Measurements from ENCODE around the gene CTXN2.
A peak's percentile ranks its signal among the peaks of the same experiment; 100 is the strongest.

Gene CTXN2

DNA sequence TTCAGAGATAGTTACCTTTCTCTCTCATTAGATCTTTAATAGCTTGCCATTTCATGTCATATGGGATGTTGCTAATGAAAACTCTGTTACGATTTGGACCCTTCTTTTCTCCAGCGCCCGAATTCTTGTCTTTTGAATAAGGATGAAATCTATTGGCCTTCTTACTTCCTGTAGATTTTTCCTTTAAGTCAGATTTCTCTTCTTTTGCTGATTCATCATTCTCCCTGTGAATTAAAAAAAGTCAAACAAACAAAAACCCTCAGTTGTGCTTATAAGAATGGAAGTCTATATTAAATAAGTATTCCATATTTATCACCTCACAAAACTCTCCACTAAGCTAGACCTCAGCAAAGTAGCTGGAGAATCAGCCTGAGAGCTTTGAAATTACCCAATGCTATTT lies 22.8 kb upstream of the CTXN2 start:
- no peak overlapping the region for H3K4me3 ChIP-seq (ENCODE audit: low read length)
- H3K9me2 ChIP-seq (replicated peaks; ENCODE audit: control insufficient read depth, low read length): no peaks in the 10 kb centered on the region
- no peaks in the 10 kb centered on the region; the same call in 1 of the 2 replicates for H4K20me1 ChIP-seq (ENCODE audit: control insufficient read depth, insufficient read depth, low read depth, low read length)
- peaks cover 44% of the 10 kb centered on the region for H3K79me2 ChIP-seq (ENCODE audit: control insufficient read depth, low read length)
- TF ChIP-seq EZH2phosphoT487 (IDR thresholded peaks at IDR 0.05; ENCODE audit: borderline replicate concordance, low read length): no peak
- TF ChIP-seq, protein P1, sequence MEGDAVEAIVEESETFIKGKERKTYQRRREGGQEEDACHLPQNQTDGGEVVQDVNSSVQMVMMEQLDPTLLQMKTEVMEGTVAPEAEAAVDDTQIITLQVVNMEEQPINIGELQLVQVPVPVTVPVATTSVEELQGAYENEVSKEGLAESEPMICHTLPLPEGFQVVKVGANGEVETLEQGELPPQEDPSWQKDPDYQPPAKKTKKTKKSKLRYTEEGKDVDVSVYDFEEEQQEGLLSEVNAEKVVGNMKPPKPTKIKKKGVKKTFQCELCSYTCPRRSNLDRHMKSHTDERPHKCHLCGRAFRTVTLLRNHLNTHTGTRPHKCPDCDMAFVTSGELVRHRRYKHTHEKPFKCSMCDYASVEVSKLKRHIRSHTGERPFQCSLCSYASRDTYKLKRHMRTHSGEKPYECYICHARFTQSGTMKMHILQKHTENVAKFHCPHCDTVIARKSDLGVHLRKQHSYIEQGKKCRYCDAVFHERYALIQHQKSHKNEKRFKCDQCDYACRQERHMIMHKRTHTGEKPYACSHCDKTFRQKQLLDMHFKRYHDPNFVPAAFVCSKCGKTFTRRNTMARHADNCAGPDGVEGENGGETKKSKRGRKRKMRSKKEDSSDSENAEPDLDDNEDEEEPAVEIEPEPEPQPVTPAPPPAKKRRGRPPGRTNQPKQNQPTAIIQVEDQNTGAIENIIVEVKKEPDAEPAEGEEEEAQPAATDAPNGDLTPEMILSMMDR (IDR thresholded peaks at IDR 0.05; ENCODE audit: low read depth, low read length, poor library complexity, severe bottlenecking): no peak
- H3K36me3 ChIP-seq (ENCODE audit: control insufficient read depth, low read length): peaks cover 48% of the 10 kb centered on the region
- no peak overlapping the region for H3K27ac ChIP-seq (ENCODE audit: low read depth, low read length)
- no peaks in the 10 kb centered on the region for H3K27me3 ChIP-seq (ENCODE audit: control insufficient read depth, low read length)
- no peaks in the 10 kb centered on the region for H3F3A ChIP-seq (ENCODE audit: control insufficient read depth, insufficient read depth)
- H3K9me3 ChIP-seq (ENCODE audit: control insufficient read depth, insufficient read depth, low read length): no peaks in the 10 kb centered on the region
- no peaks in the 10 kb centered on the region for H3K4me1 ChIP-seq (ENCODE audit: control insufficient read depth, low read length)
- no peak overlapping the region for H3K4me2 ChIP-seq (ENCODE audit: low read length)

GRCh38 chr15:48170981-48171380 lies 20.5 kb upstream of the CTXN2 start:
- Histone ChIP-seq H4K20me1 (ENCODE audit: control insufficient read depth, insufficient read depth, low read depth, low read length) (no peaks in the 10 kb centered on the region; the same call in 1 of the 2 replicates), H3K9me3 (ENCODE audit: control insufficient read depth, insufficient read depth, low read length) (no peaks in the 10 kb centered on the region), H3K4me2 (ENCODE audit: low read length) (no peak overlapping the region), H3K36me3 (ENCODE audit: control insufficient read depth, low read length) (peaks cover 38% of the 10 kb centered on the region), H3K79me2 (ENCODE audit: control insufficient read depth, low read length) (peaks cover 67% of the 10 kb centered on the region), H3K9me2 (replicated peaks; ENCODE audit: control insufficient read depth, low read length) (no peaks in the 10 kb centered on the region), H3K27me3 (ENCODE audit: control insufficient read depth, low read length) (no peaks in the 10 kb centered on the region), H3F3A (ENCODE audit: control insufficient read depth, insufficient read depth) (no peaks in the 10 kb centered on the region), H3K4me3 (ENCODE audit: low read length) (no peak overlapping the region), H3K4me1 (ENCODE audit: control insufficient read depth, low read length) (peaks cover 9% of the 10 kb centered on the region), H3K27ac (ENCODE audit: low read depth, low read length) (no peak overlapping the region)
- TF ChIP-seq, protein P1 (IDR thresholded peaks at IDR 0.05; ENCODE audit: low read depth, low read length, poor library complexity, severe bottlenecking): no peak
- no peak for TF ChIP-seq EZH2phosphoT487 (IDR thresholded peaks at IDR 0.05; ENCODE audit: borderline replicate concordance, low read length)

- Histone ChIP-seq H4K20me1 (ENCODE audit: control insufficient read depth, insufficient read depth, low read depth, low read length) (no peaks in the 10 kb centered on the region), H3K9me3 (ENCODE audit: control insufficient read depth, insufficient read depth, low read length) (no peaks in the 10 kb centered on the region), H3F3A (ENCODE audit: control insufficient read depth, insufficient read depth) (no peaks in the 10 kb centered on the region), H3K9me2 (replicated peaks; ENCODE audit: control insufficient read depth, low read length) (no peaks in the 10 kb centered on the region), H3K27me3 (ENCODE audit: control insufficient read depth, low read length) (no peaks in the 10 kb centered on the region), H3K79me2 (ENCODE audit: control insufficient read depth, low read length) (peaks cover 78% of the 10 kb centered on the region), H3K36me3 (ENCODE audit: control insufficient read depth, low read length) (peaks cover 12% of the 10 kb centered on the region), H3K4me3 (ENCODE audit: low read length) (no peak overlapping the region), H3K4me2 (ENCODE audit: low read length) (peak overlapping the region; percentile 17), H3K4me1 (ENCODE audit: control insufficient read depth, low read length) (peaks cover 25% of the 10 kb centered on the region), H3K27ac (ENCODE audit: low read depth, low read length) (no peak overlapping the region)
- TF ChIP-seq, protein P1 (IDR thresholded peaks at IDR 0.05; ENCODE audit: low read depth, low read length, poor library complexity, severe bottlenecking): no peak
- TF ChIP-seq EZH2phosphoT487 (IDR thresholded peaks at IDR 0.05; ENCODE audit: borderline replicate concordance, low read length): no peak
These were observed 16.3 kb upstream of the CTXN2 start for GRCh38 chr15:48175126-48175525.

Data from DOHH2 (cell line).